ENCODE data around the gene RFX4. TPM values are rescaled to one million over a fixed set of nuclear protein-coding genes. Genes with fewer than 3 reads are reported as not detected.

Gene RFX4
- total RNA-seq, 1 experiment from 2014 or later: not detected

GRCh38 chr12:106670131-106670530 lies 87.3 kb downstream of the RFX4 start:
- Mint-ChIP-seq H3K4me1 (ENCODE audit: low read depth, unreplicated experiment) (no peaks in the 10 kb centered on the region), H3K27me3 (ENCODE audit: unreplicated experiment) (no peaks in the 10 kb centered on the region), H3K9me3 (ENCODE audit: low read depth, unreplicated experiment) (no peaks in the 10 kb centered on the region), H3K4me3 (ENCODE audit: low read depth, unreplicated experiment) (no peak overlapping the region), H3K27ac (ENCODE audit: unreplicated experiment) (no peak overlapping the region), H3K36me3 (ENCODE audit: insufficient read depth, unreplicated experiment) (no peaks in the 10 kb centered on the region)
- BruUV-seq (replicated peaks): no TSS peak
- no peak for DNase-seq
- CTCF ChIA-PET: no interaction called here
- no peak for TF ChIP-seq CTCF (IDR thresholded peaks at IDR 0.05; ENCODE audit: unreplicated experiment)
- intact Hi-C loops (cut with micrococcal nuclease; ENCODE audit: unreplicated experiment): no loop called here

- no TSS peak for BruUV-seq (replicated peaks)
- Mint-ChIP-seq H3K4me1 (ENCODE audit: low read depth, unreplicated experiment) (no peaks in the 10 kb centered on the region), H3K36me3 (ENCODE audit: insufficient read depth, unreplicated experiment) (no peaks in the 10 kb centered on the region), H3K4me3 (ENCODE audit: low read depth, unreplicated experiment) (no peak overlapping the region), H3K27me3 (ENCODE audit: unreplicated experiment) (no peaks in the 10 kb centered on the region), H3K27ac (ENCODE audit: unreplicated experiment) (no peak overlapping the region), H3K9me3 (ENCODE audit: low read depth, unreplicated experiment) (no peaks in the 10 kb centered on the region)
- intact Hi-C loops (cut with micrococcal nuclease; ENCODE audit: unreplicated experiment): no loop called here
- DNase-seq: no peak
- TF ChIP-seq CTCF (IDR thresholded peaks at IDR 0.05; ENCODE audit: unreplicated experiment): no peak
- CTCF ChIA-PET: interaction anchor here (0.9 kb wide), 1 partner anchor 33 kb away, joined by 3 read pairs; no protein-coding TSS in a partner anchor
Measured at GRCh38 chr12:106671840-106672239, 89.0 kb downstream of the RFX4 start.

- DNase-seq: no peak
- BruUV-seq (replicated peaks): no TSS peak
- intact Hi-C loops (cut with micrococcal nuclease; ENCODE audit: unreplicated experiment): no loop called here
- no peak for TF ChIP-seq CTCF (IDR thresholded peaks at IDR 0.05; ENCODE audit: unreplicated experiment)
- CTCF ChIA-PET: interaction anchor here (0.9 kb wide), 1 partner anchor 32 kb away, joined by 3 read pairs; no protein-coding TSS in a partner anchor
- Mint-ChIP-seq H3K27ac (ENCODE audit: unreplicated experiment) (no peak overlapping the region), H3K4me1 (ENCODE audit: low read depth, unreplicated experiment) (no peaks in the 10 kb centered on the region), H3K27me3 (ENCODE audit: unreplicated experiment) (no peaks in the 10 kb centered on the region), H3K9me3 (ENCODE audit: low read depth, unreplicated experiment) (no peaks in the 10 kb centered on the region), H3K4me3 (ENCODE audit: low read depth, unreplicated experiment) (no peak overlapping the region), H3K36me3 (ENCODE audit: insufficient read depth, unreplicated experiment) (no peaks in the 10 kb centered on the region)
Measured at GRCh38 chr12:106672314-106673025, 89.7 kb downstream of the RFX4 start.

GRCh38 chr12:106673141-106673540 lies 90.3 kb downstream of the RFX4 start:
- TF ChIP-seq CTCF (IDR thresholded peaks at IDR 0.05; ENCODE audit: unreplicated experiment): no peak
- intact Hi-C loops (cut with micrococcal nuclease; ENCODE audit: unreplicated experiment): no loop called here
- Mint-ChIP-seq H3K9me3 (ENCODE audit: low read depth, unreplicated experiment) (no peaks in the 10 kb centered on the region), H3K4me3 (ENCODE audit: low read depth, unreplicated experiment) (no peak overlapping the region), H3K36me3 (ENCODE audit: insufficient read depth, unreplicated experiment) (no peaks in the 10 kb centered on the region), H3K27me3 (ENCODE audit: unreplicated experiment) (no peaks in the 10 kb centered on the region), H3K27ac (ENCODE audit: unreplicated experiment) (no peak overlapping the region), H3K4me1 (ENCODE audit: low read depth, unreplicated experiment) (no peaks in the 10 kb centered on the region)
- CTCF ChIA-PET: no interaction called here
- BruUV-seq (replicated peaks): no TSS peak
- DNase-seq: no peak

Measured in Calu3 (cell line).